Measurements from ENCODE around the gene ATAD3C. TPM values are rescaled to one million over a fixed set of nuclear protein-coding genes. Genes with fewer than 3 reads are reported as not detected.
"Not testable (repeated sequence)": the region's sequence is repeated elsewhere in the genome, so short reads cannot be mapped to it uniquely, and the experiment has no call there.

The ATAD3C gene
- total RNA-seq, 3 donors from 2014 or later (not counting 1 experiment from before 2014, with no cell fraction given): 0.13 to 2.2 (median 1.5) TPM

DNA sequence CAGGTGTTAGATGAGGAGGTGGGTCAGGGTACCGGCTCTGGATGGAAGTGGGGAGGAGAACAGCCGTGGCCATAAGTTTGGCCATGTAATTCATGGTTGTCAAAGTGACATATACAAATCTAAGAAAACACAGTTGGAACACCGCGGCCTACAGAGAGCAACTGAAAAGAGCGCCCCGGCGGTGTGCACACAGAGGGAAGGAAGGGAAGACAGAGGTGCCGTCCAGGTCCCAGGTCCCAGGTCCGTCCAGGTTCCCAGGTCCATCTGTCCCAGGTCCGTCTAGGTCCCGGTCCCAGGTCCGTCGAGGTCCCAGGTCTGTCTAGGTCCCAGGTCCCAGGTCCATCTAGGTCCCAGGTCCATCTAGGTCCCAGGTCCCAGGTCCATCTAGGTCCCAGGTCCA lies 37.9 kb upstream of the ATAD3C start:
- TF ChIP-seq, protein P1, sequence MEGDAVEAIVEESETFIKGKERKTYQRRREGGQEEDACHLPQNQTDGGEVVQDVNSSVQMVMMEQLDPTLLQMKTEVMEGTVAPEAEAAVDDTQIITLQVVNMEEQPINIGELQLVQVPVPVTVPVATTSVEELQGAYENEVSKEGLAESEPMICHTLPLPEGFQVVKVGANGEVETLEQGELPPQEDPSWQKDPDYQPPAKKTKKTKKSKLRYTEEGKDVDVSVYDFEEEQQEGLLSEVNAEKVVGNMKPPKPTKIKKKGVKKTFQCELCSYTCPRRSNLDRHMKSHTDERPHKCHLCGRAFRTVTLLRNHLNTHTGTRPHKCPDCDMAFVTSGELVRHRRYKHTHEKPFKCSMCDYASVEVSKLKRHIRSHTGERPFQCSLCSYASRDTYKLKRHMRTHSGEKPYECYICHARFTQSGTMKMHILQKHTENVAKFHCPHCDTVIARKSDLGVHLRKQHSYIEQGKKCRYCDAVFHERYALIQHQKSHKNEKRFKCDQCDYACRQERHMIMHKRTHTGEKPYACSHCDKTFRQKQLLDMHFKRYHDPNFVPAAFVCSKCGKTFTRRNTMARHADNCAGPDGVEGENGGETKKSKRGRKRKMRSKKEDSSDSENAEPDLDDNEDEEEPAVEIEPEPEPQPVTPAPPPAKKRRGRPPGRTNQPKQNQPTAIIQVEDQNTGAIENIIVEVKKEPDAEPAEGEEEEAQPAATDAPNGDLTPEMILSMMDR (IDR thresholded peaks at IDR 0.05): no peak
- no peak overlapping the region for H3K4me3 Mint-ChIP-seq
- H3K27me3 Mint-ChIP-seq (ENCODE audit: low read depth in 2 of 2): no peaks in the 10 kb centered on the region
- H3K36me3 Mint-ChIP-seq: no peaks in the 10 kb centered on the region
- peaks cover 0 to under 1% of the 10 kb centered on the region in 2 donors for H3K4me1 Mint-ChIP-seq
- DNase-seq (no peak), ATAC-seq (no peak)
- H3K36me3 ChIP-seq (ENCODE audit: control insufficient read depth, insufficient read depth, low read length): no peaks in the 10 kb centered on the region
- no peak overlapping the region for H3K27ac Mint-ChIP-seq
- H3K27ac ChIP-seq (ENCODE audit: low read length): no peak overlapping the region
- H3K27me3 ChIP-seq (ENCODE audit: control insufficient read depth, insufficient read depth, low read length): no peaks in the 10 kb centered on the region
- WGBS (ENCODE audit: insufficient coverage): 95% methylated on average over 13 of the region's 13 CpGs
- no peak overlapping the region for H3K4me3 ChIP-seq (ENCODE audit: low read length)
- peaks cover 2% of the 10 kb centered on the region in 2 donors for H3K9me3 Mint-ChIP-seq
- peaks cover 8% of the 10 kb centered on the region for H3K4me1 ChIP-seq (ENCODE audit: control insufficient read depth, insufficient read depth, low read length)
- intact Hi-C loops (cut with micrococcal nuclease): no loop called here
- no peaks in the 10 kb centered on the region for H3K9me3 ChIP-seq (ENCODE audit: control insufficient read depth, insufficient read depth, low read length)

DNA sequence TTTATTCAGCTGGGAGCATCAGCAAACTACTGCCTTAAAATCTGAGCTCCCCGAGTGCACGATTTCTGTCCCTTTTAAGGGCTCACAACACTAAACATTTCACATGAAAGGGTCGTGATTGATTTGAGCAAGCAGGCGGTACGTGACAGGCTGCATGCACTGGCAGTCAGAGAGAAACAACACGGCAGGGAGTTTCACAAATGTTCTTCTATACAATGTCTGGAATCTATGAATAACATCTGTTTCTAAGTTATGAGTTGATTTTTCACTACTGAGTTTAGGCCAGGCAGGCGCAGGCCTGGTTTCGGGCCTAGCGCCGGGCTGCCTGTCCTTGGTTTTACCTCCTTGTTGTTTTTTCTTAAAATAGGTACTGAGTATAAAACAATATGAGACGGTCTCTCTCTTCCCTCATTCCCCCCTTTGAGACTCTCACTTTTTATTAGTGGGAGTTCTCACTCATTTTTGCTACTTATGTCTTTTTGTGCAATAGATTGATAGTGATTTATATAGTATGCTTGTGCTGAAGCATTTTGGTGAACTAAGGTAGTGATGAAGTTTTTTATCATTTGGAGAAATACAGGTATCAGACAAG lies 37.1 kb upstream of the ATAD3C start:
- H3K36me3 Mint-ChIP-seq; ATAC-seq; H3K9me3 ChIP-seq (ENCODE audit: control insufficient read depth, insufficient read depth, low read length); H3K27ac Mint-ChIP-seq; intact Hi-C loops (cut with micrococcal nuclease); H3K27me3 ChIP-seq (ENCODE audit: control insufficient read depth, insufficient read depth, low read length); H3K4me1 ChIP-seq (ENCODE audit: control insufficient read depth, insufficient read depth, low read length); H3K4me1 Mint-ChIP-seq; H3K27me3 Mint-ChIP-seq (ENCODE audit: low read depth in 2 of 2); H3K36me3 ChIP-seq (ENCODE audit: control insufficient read depth, insufficient read depth, low read length); H3K9me3 Mint-ChIP-seq; H3K4me3 Mint-ChIP-seq; DNase-seq; H3K27ac ChIP-seq (ENCODE audit: low read length); H3K4me3 ChIP-seq (ENCODE audit: low read length): not testable (repeated sequence)
- 81% methylated on average over 6 of the region's 11 CpGs for WGBS (ENCODE audit: insufficient coverage)

DNA sequence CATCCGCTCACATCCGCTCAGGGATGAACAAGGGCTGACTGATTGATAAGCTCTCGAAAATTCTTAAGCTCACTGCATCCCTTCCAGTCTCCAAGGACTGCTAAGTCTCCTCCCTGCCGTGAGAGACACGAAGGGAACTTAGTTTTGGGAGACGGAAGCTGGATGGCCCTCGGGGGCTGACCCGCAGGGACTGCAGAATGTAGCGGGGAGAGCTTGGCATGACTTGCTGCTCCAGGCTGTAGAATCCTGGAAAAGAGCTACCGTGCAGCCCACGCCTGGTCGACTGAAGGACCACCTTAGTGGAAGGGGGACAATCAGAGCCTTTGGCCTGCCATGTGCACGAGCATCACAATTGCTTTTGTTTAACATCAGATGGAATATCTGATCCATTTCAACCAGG lies 33.7 kb upstream of the ATAD3C start:
- H3K36me3 Mint-ChIP-seq: no peaks in the 10 kb centered on the region
- WGBS (ENCODE audit: insufficient coverage): 88% methylated on average over 13 of the region's 13 CpGs

DNA sequence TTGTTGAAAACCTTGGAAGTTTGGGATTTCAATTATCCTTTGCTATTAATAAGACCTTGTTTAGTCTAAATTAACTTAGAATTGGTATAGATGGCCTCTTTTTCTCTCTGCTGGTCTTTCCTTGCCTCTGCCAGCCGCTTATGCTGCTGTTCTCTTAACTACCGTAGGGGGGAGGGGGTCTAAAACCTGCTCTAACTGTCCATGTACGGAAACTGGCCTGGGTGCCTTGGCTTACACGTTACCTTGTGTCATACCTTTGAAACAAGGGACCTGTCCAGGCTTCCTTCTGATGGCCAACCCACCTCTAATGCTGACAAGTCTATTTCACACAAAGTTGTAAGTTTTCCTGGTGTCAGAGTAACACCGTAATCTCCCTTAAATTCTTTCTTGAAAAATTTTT lies 32.1 kb upstream of the ATAD3C start:
- H3K36me3 Mint-ChIP-seq; H3K4me3 ChIP-seq (ENCODE audit: low read length); H3K4me3 Mint-ChIP-seq; H3K9me3 ChIP-seq (ENCODE audit: control insufficient read depth, insufficient read depth, low read length); H3K4me1 ChIP-seq (ENCODE audit: control insufficient read depth, insufficient read depth, low read length); H3K36me3 ChIP-seq (ENCODE audit: control insufficient read depth, insufficient read depth, low read length); H3K27me3 ChIP-seq (ENCODE audit: control insufficient read depth, insufficient read depth, low read length); H3K4me1 Mint-ChIP-seq; ATAC-seq; intact Hi-C loops (cut with micrococcal nuclease); DNase-seq; H3K27ac Mint-ChIP-seq; H3K27ac ChIP-seq (ENCODE audit: low read length); H3K9me3 Mint-ChIP-seq: not testable (repeated sequence)
- H3K27me3 Mint-ChIP-seq (ENCODE audit: low read depth in 2 of 2): peaks cover 8 to 14% of the 10 kb centered on the region in 2 donors
- 82% methylated on average over 5 of the region's 5 CpGs for WGBS (ENCODE audit: insufficient coverage)

More for the DNA sequence above, 33.7 kb upstream of the ATAD3C start:
- H3K9me3 Mint-ChIP-seq: peaks cover 2% of the 10 kb centered on the region in 2 donors
- H3K4me1 ChIP-seq (ENCODE audit: control insufficient read depth, insufficient read depth, low read length): no peaks in the 10 kb centered on the region
- no peak overlapping the region for H3K27ac ChIP-seq (ENCODE audit: low read length)
- TF ChIP-seq, protein P1 (IDR thresholded peaks at IDR 0.05): no peak
- no peak for DNase-seq
- intact Hi-C loops (cut with micrococcal nuclease): no loop called here
- no peaks in the 10 kb centered on the region for H3K36me3 ChIP-seq (ENCODE audit: control insufficient read depth, insufficient read depth, low read length)
- H3K4me3 ChIP-seq (ENCODE audit: low read length): no peak overlapping the region
- H3K4me3 Mint-ChIP-seq: no peak overlapping the region
- no peak for ATAC-seq
- peaks cover 8 to 10% of the 10 kb centered on the region in 2 donors for H3K27me3 Mint-ChIP-seq (ENCODE audit: low read depth in 2 of 2)
- no peaks in the 10 kb centered on the region for H3K27me3 ChIP-seq (ENCODE audit: control insufficient read depth, insufficient read depth, low read length)
- no peaks in the 10 kb centered on the region for H3K9me3 ChIP-seq (ENCODE audit: control insufficient read depth, insufficient read depth, low read length)
- H3K27ac Mint-ChIP-seq: no peak overlapping the region
- H3K4me1 Mint-ChIP-seq: no peaks in the 10 kb centered on the region

DNA sequence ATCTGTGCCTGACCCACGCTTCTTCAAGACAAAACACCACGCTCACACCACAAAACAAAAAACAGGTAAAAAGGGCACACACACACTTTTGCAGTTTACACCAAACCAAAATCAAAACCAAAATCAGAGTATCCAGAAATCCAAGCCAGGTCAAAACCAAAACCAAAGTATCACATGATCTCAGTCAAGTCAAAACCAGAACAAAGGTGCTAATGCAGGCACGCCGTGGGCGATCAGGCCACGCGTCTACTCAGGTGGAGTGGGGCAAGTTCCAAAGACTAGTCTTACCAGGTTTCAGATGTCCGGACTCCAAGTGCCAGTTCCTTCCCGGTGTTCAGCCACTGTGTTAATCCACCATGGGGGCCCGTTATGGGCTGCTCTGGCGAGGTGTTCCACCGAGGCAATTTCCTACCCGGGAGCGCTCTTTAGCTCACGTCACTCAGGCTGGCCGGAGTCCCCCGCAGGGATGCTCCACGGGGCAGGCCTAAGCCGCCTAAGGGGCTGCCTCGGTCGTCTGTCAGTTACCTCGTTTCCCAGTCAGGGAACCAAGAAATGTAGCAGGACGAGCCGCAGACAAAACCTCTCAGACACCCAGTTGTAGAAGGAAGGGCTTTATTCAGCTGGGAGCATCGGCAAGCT lies 31.5 kb upstream of the ATAD3C start:
- intact Hi-C loops (cut with micrococcal nuclease); H3K4me3 Mint-ChIP-seq; ATAC-seq; H3K9me3 ChIP-seq (ENCODE audit: control insufficient read depth, insufficient read depth, low read length); H3K27ac ChIP-seq (ENCODE audit: low read length); H3K27ac Mint-ChIP-seq; DNase-seq; H3K9me3 Mint-ChIP-seq; H3K36me3 Mint-ChIP-seq; H3K36me3 ChIP-seq (ENCODE audit: control insufficient read depth, insufficient read depth, low read length); H3K4me1 ChIP-seq (ENCODE audit: control insufficient read depth, insufficient read depth, low read length); H3K27me3 ChIP-seq (ENCODE audit: control insufficient read depth, insufficient read depth, low read length); H3K4me3 ChIP-seq (ENCODE audit: low read length); H3K4me1 Mint-ChIP-seq: not testable (repeated sequence)
- 80% methylated on average over 24 of the region's 25 CpGs for WGBS (ENCODE audit: insufficient coverage)
- H3K27me3 Mint-ChIP-seq (ENCODE audit: low read depth in 2 of 2): peaks cover 8 to 19% of the 10 kb centered on the region in 2 donors

All from natural killer cell (primary cell).